ENCODE measurements around the gene ADCY7. TPM values are rescaled to one million over a fixed set of nuclear protein-coding genes. Genes with fewer than 3 reads are reported as not detected.

Gene ADCY7
- total and polyA plus RNA-seq, 2 of the 4 experiments (the other 2 are of a cell fraction) = 15.2 to 17.1 TPM

DNA sequence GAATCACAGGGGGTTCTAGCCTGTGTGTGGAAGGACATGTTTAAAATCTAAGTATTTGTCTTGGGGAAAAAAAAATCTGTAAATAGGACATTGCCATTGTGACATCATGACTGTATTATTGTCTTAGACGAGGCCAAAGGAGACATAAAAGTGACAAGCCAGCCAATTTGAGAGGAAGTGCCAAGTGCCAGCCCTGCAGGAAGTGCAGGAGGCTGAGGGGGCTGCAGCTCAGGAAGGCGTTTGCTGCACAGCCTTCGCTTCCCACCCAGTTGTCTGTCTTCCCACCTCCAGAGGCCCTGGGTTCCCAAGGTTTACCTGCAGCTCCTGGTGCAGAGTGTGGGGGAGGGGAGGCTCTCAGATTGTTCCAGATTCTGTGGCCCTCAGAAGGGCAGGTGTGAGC lies 1.3 kb downstream of the ADCY7 start:
- Histone ChIP-seq H3K14ac (replicated peaks; ENCODE audit: low read depth, low read length) (peak overlapping the region; percentile 65; the same call in 1 of the 2 replicates), H3K9ac (ENCODE audit: low read depth, low read length) (no peak overlapping the region), H2AK5ac (ENCODE audit: low read depth, low read length) (peak overlapping the region; percentile 92), H4K91ac (ENCODE audit: insufficient read depth, low read depth, low read length) (peak overlapping the region; percentile 81; the same call in 1 of the 2 replicates), H2BK20ac (ENCODE audit: low read depth, low read length) (no peak overlapping the region), H3K56ac (ENCODE audit: extremely low read depth, insufficient read depth, low read length) (no peak overlapping the region), H3K4me1 (ENCODE audit: control insufficient read depth, insufficient read depth, low read length) (peaks cover 19% of the 10 kb centered on the region), H2BK5ac (ENCODE audit: low read depth, low read length, poor library complexity, severe bottlenecking) (no peak overlapping the region), H3K36me3 (ENCODE audit: control insufficient read depth, insufficient read depth, low read length) (peaks cover 2% of the 10 kb centered on the region; the same call in 1 of the 2 replicates), H3K4ac (ENCODE audit: low read depth, low read length) (peak overlapping the region; percentile 69), H2BK15ac (ENCODE audit: low read depth, low read length) (no peak overlapping the region), H4K5ac (ENCODE audit: low read depth, low read length) (0 out of 2 replicates have a peak overlapping the region, but pooled peaks have one; percentile 2), H2AFZ (replicated peaks; ENCODE audit: low read length, poor library complexity) (no peak overlapping the region), H3K4me2 (ENCODE audit: low read depth, low read length) (no peak overlapping the region; the same call in 1 of the 2 replicates), H3K9me1 (ENCODE audit: insufficient read depth, low read length) (peaks cover 13% of the 10 kb centered on the region; the same call in 1 of the 2 replicates), H3K23ac (ENCODE audit: low read depth, low read length) (0 out of 2 replicates have a peak overlapping the region, but pooled peaks have one; percentile 17), H3K27me3 (ENCODE audit: control insufficient read depth, insufficient read depth, low read length) (peaks cover under 1% of the 10 kb centered on the region; the same call in 1 of the 2 replicates), H2AK9ac (replicated peaks; ENCODE audit: low read depth, low read length, poor library complexity) (peak overlapping the region; percentile 9), H3K4me3 (ENCODE audit: insufficient read depth, low read depth, low read length) (no peak overlapping the region), H3K79me1 (ENCODE audit: low read depth in 1 of 2, low read length in 2 of 2) (peaks cover 16 to 40% of the 10 kb centered on the region in 2 experiments; a peak in 3 of 4 replicates), H4K20me1 (ENCODE audit: insufficient read depth, low read length) (no peaks in the 10 kb centered on the region; the same call in 1 of the 2 replicates), H3K27ac (ENCODE audit: insufficient read depth, low read length) (no peak overlapping the region), H2BK120ac (ENCODE audit: low read depth, low read length) (no peak overlapping the region; the same call in 1 of the 2 replicates), H3K18ac (ENCODE audit: low read depth, low read length) (no peak overlapping the region), H3K9me3 (ENCODE audit: control insufficient read depth, insufficient read depth, low read length) (no peaks in the 10 kb centered on the region), H4K8ac (ENCODE audit: low read depth in 2 of 2, low read length in 2 of 2) (no peak overlapping the region; a peak in 1 of 4 replicates)
- no TSS peak for BruUV-seq (replicated peaks)
- dilution Hi-C loops (cut with HindIII; ENCODE audit: low sequenced_read_pairs, unreplicated experiment) (no loop called here), intact Hi-C loops (cut with micrococcal nuclease) (loop anchor here (5.0 kb wide), 1 partner anchor 35 kb away; no protein-coding TSS in a partner anchor), in situ Hi-C loops (cut with MboI; ENCODE audit: low sequenced_read_pairs) (no loop called here)
- ChIA-PET CTCF (no interaction called here), POLR2A (ENCODE audit: unreplicated experiment) (no interaction called here)
- WGBS, 2 experiments (ENCODE audit: extremely low coverage in 2 of 2, insufficient read length in 1 of 2) = no CpG with 5 or more reads among the region's 3 CpGs
- no peak for TF ChIP-seq POLR2A (IDR thresholded peaks at IDR 0.05; ENCODE audit: low read depth, low read length)
- no peak for TF ChIP-seq BHLHE40 (IDR thresholded peaks at IDR 0.05; ENCODE audit: low read depth, low read length)
- ATAC-seq (ENCODE audit: low read depth) (no peak), DNase-seq (no peak)

Data from IMR-90 (cell line).